ENCODE results near the gene KLF15.
A peak's percentile ranks its signal among the peaks of the same experiment; 100 is the strongest.

The KLF15 gene

GRCh38 chr3:126357295-126358037 lies at the start of gene KLF15:
TSS of gene KLF15 (minus strand) at chr3:126357408. CDS start at chr3:126352922, 4,486 bp downstream.
- peak; percentile 98 for DNase-seq (ENCODE audit: low spot score)

- DNase-seq (ENCODE audit: low spot score) = no peak
Observed at GRCh38 chr3:126406389-126407296, 49.4 kb upstream of the KLF15 start.

DNA sequence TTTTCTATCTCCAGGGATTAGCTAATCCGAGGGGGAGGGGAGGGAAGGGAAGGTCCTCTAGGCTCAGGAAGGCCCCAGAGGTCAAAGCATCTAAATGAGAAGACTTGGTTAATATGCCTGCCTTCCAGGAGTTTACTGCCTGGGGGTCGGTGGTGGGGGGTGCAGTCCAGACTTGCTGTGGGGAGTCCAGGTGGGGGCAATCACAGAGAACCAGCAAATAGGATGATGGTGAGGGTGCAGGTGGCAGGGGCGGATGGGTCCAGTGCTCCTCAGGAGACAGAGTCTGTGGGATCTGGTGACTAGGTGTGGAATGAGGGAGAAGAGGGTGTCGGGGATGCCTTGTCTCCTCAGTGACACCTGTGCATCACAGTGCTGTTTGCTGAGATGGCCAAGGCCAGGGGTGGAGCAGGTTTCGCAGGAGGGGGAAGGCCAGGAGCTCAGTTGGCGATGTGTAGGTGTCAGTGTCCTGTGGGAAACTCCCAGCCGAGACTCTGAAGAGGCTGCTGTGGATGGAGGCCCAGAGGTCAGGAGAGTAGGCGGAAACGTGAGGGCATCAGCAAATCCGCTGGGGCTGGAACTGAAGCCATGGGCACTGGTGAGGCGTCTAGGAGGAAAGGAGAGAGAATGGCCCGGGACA lies 45.6 kb upstream of the KLF15 start:
- no peak for DNase-seq (ENCODE audit: low spot score)

DNA sequence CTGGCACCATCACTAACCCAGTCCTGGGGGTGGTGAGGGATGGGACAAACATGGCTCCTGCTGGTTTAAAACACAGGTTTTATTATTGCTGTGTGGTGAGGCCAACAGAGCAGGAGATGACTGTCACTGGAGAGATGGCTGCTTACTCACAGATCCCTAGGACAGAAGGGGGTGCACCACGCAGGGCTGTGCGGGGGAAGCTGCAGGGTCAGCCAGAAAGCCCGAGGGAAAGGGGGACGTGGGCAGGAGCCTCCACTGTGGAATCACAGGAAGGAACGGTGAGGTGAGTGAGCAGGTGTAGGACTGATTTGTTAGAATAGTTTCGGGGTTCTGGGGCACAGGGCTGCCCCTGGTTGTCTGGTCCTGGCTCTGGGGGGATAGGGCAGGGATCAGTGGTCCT lies 45.0 kb upstream of the KLF15 start:
- no peak for DNase-seq (ENCODE audit: low spot score)

GRCh38 chr3:126401611-126402160 lies 44.5 kb upstream of the KLF15 start:
- DNase-seq (ENCODE audit: low spot score) = no peak

DNA sequence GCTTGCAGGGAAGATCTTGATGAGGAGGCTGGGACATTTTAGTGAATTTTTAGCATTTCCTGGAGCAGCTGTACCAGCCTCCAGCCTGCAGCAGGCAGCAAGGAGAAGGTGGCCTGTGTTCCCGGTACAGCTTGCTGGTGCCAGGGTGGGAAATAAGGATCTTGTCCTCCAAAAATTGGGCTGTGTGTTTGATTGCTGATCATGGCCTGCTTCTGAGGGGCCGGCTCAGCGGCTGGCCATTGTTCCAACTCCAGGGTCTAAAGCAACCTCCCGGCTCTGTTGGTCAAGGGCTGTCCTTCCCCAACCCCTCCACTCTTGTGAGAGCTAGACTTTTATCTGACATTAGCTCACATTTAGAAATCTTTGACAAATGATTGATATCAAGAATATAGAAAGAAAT lies 42.5 kb upstream of the KLF15 start:
- DNase-seq (ENCODE audit: low spot score) = no peak

DNA sequence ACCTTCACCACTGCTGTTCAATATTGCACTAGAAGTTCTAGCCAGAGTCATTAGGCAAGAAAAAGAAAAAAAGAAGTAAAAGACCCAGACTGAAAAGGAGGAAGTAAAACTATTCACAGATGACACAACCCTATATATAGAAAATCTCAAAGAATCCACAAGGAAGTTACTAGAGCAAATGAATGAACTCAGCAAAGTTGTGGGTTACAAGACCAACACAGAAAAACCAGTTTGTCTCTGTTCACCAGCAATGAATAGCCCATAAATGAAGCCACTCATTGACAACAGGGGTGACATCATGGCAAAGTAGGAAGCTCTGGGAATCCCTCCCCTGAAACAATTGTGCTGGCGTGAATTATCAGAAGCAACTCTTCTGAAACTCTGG lies 42.1 kb upstream of the KLF15 start:
- no peak for DNase-seq (ENCODE audit: low spot score)

GRCh38 chr3:126398423-126399350 lies 41.5 kb upstream of the KLF15 start:
- DNase-seq (ENCODE audit: low spot score) = no peak

DNA sequence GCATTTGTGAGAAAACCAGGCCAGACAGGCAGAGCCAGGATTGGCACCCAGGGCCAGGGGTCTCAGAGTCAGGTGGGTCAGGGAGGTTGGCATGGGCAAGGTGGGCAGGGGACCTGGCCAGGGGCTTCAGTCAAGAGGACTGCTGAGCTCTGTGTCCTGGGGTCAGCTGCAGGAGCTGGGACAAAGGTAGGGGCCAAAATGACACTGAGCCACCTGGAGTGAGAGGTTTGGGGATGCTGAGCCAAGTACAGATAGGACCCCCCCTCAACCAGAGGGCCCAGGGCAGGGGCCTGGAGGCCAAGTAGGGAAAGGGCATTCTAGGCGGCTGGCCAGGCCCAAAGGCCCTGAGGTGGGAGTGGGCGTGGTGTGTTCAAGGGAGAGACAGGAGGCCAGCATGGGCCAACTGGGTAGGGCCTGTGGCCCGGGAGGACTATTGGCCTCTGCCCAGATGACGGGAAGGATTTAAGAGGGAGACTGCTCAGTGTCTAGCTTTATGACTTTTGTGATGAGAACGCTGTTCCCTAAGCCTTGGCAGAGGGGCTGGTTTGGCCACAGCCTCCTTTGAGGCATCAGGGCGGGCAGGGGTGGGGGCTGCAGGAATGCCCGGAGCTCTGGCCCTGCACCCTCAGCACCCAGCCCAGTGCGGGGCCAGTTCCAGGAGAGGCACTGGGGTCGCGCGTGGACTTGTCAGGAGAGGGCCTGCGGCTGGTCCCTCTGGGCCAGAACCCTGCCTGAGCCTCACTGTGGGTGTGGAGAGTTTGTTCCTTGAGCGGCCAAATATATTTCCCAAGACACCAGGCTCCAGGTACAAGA lies 40.6 kb upstream of the KLF15 start:
- no peak for DNase-seq (ENCODE audit: low spot score)

GRCh38 chr3:126396536-126396935 lies 39.3 kb upstream of the KLF15 start:
- no peak for DNase-seq (ENCODE audit: low spot score)

DNA sequence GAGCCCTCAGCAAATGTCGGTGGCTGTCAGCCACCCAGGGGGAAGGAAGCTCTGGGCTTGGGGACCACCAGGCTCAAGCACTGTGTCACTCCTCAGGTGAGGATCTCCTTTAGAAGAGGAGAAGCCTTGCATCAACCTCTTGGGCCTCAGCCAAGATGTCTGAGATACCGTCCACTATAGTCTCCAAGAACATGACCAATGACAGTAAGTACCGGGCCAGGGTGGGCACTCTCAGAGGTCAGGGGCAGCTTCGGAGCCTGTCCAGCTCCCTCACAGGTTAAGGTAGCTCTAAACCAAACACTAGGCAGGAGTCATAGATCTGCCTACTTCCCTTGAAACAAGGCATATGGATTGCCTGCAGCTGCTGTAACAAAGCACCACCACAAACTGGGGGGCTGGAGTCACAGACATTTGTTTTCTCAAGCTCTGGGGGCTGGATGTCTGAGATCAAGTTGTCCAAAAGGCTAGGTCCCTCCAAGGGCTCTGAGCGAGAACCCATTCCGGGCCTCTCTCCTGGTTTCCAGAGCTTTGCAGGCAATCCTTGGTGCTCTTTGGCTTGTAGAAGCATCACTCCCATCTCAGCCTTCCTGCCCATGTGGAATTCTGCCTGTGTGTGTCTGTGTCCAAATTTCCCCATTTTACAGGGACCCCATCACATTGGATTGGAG lies 38.8 kb upstream of the KLF15 start:
- no peak for DNase-seq (ENCODE audit: low spot score)

- DNase-seq (ENCODE audit: low spot score) = no peak
Observed at GRCh38 chr3:126394977-126395321, 37.7 kb upstream of the KLF15 start.

DNA sequence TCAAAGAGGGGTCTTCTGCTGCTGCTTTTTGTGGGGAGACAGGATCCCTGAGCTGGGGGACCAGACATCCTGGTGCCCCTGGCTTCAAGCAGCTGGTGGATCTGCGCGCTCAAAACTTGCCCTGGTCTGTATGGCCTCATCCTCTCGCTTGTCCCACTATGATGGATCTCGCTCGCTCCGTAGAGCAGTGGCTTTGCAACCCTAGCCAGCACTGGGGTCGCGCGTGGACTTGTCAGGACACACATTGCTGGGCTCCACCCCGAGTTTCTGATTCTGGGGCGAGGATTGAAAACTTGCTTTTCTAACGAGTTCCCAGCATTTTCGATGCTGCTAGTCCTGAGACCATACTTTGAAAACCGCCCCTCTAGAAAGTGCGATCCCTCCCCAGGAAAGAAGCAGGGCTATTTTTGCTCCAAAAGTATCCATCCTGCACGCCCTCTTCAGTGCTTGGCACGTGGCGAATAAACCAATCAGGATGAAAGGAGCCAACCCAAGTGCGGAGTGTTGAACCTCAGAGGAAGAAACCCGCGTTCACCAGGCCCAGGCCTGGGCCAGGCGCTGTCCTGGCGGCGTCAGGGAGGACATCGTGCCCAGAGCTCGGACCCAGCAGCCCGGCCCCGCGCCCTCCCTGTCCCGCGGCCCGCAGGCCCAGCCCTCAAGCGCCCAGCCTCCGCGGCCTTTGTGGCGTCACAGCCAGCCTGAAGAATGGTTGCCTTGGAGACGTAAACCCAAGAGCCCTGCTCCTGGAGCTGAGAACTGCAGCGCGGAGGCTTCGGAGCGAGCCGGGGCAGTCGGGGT lies 37.2 kb upstream of the KLF15 start, which contains the start of gene CFAP100:
Gene CFAP100 (plus strand): TSS at position 731 of the 798 bp plus-strand sequence. CDS start 1,092 bp downstream, outside the sequence.
- peak; percentile 65 for DNase-seq (ENCODE audit: low spot score)

GRCh38 chr3:126393563-126393962 lies 36.4 kb upstream of the KLF15 start:
- no peak for DNase-seq (ENCODE audit: low spot score)

DNA sequence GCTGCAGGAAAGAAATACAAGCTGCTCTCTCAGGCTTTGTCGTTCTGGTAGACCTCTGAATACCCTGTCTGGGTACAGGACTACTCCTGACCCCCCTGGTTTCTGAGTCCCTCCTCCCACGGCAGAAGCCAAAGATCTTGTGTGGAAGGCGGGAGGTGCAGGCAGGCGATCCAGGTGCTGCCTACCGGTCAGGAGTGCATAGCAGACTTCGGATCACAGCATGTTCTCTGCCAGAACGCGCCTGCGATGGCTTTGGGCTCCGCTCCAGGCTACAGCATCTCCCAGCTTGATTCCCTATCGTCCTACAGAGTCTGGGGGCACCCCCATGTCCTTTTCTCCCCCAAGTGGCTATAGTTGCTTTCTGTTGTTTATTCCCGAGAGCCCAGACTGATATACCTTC lies 35.0 kb upstream of the KLF15 start:
- no peak for DNase-seq (ENCODE audit: low spot score)

DNA sequence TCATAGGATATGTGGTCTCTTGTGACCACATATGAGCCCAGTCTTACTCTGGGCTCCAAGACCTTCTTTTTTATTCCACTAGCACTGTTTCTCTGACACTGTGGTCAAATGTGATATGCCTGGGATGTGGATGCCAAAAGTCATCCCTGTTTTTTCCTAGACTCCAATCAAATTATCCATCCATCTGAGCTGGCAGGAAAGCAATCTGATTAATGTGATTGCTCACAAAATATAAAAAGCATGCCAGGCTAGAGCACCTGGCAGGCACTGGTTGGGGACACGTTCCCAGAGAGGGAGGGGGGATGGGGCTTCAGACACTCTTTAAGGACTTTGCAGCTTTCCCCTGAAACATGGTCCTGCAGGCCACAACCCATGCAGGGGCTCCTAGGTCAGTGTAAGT lies 34.4 kb upstream of the KLF15 start:
- no peak for DNase-seq (ENCODE audit: low spot score)

DNA sequence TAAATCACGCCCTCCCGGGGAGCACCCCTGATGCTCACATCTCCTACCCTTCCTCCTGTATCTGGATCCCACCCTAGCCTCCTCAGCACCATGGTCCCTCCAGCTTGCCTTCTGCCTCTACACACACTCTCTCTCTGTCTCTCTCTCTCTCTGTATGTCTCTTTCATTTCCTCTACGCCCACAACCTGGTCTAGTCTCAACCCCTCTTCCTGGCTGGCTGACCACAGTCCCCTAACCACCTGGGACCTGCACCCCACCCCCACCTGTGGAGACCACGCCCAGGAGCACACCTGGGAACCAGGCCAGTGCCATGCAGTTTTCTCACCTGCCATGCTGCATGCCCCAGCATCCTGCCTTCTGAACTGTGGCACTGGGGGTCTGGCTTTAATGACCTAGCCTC lies 33.5 kb upstream of the KLF15 start:
- DNase-seq (ENCODE audit: low spot score) = no peak

GRCh38 chr3:126390201-126390600 lies 33.0 kb upstream of the KLF15 start:
- DNase-seq (ENCODE audit: low spot score) = no peak

GRCh38 chr3:126389794-126390146 lies 32.6 kb upstream of the KLF15 start:
- DNase-seq (ENCODE audit: low spot score) = no peak
